GM19239 (cell line): ENCODE measurements around the gene GALNT13.

ENCODE experiments used
- DNase-seq: peaks from one replicate; pipeline ENCODE4 v3.0.0; 2011; ENCODE audit warnings: low spot score; ENCODE audit not compliant: insufficient read length
- FAIRE-seq: peaks from 2 replicates; lab custom pipeline; 2011; peaks lifted over from hg19 to GRCh38; lab: Jason Lieb, UNC

Gene GALNT13

DNA sequence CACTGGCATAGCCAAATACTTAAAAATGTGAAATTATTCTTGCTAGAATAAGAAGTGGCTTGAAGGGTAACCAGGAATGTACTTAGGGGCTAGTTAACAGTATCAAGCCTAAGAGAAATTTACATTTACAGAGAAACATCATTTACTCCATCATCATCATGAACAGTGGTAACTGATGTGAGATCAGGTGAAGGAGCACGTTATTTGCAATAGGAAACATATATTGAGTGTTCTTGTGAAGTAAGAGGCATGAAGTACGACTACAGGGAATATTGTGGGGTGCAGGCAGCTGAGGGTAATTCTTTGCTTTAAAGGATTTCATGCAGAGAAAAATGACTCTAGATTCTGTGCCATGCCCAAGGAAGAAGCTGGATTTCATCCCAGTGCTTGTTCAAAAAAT is 220.8 kb downstream of the GALNT13 start:
- FAIRE-seq = no peak

GRCh38 chr2:154093856-154094255 is 222.1 kb downstream of the GALNT13 start:
- DNase-seq = no peak
- FAIRE-seq = no peak

More for the DNA sequence above, 220.8 kb downstream of the GALNT13 start:
- DNase-seq = no peak

- no peak for FAIRE-seq
These were observed 226.2 kb downstream of the GALNT13 start for GRCh38 chr2:154097833-154098398.

DNA sequence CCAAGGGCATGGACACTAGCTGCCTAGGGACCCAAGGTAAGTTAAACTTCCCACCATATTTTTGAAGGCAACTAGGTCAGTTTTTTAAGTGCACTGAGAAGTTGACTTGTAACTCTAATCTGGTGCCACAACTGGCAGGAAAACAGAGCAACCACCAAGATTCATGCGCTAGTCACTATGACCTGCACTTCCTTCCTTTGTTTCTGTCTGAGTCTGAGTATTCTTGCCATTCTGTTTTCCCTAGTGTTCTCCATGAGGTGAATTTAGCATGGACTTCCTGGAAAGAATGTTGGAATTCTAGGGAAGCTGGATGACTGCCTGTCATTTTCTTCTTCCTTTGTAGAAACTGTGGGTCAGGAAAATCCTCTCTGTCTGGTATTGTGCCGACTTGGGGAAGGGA is 249.0 kb downstream of the GALNT13 start:
- FAIRE-seq = no peak
- no peak for DNase-seq

More at GRCh38 chr2:154097833-154098398, 226.2 kb downstream of the GALNT13 start:
- no peak for DNase-seq

- DNase-seq = no peak
- FAIRE-seq = no peak
These were observed 254.2 kb downstream of the GALNT13 start for GRCh38 chr2:154125891-154126290.

DNA sequence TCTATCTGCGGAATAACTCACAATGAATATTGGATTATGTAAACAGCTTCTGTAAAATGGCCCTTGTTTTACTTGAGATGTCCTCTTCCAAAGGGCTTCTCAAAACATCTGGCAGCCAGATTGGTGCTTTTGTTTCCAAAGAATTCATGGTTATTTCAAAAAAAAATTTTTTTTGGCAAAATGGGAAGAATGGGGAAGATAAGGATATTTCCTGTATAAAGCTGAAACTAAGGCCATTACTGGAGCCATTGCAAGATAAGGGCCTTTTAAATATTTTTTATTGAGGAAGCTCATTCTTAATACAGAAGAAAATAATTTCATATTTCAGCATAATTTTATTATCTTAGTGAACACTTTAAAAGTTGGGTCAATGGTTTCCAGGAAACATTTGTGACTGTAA is 259.1 kb downstream of the GALNT13 start:
- no peak for DNase-seq
- no peak for FAIRE-seq

GRCh38 chr2:154132827-154133226 is 261.1 kb downstream of the GALNT13 start:
- no peak for FAIRE-seq
- no peak for DNase-seq

- no peak for FAIRE-seq
These were observed 262.1 kb downstream of the GALNT13 start for GRCh38 chr2:154133823-154134222.

GRCh38 chr2:154140249-154141025 is 268.7 kb downstream of the GALNT13 start:
- FAIRE-seq (no peak), DNase-seq (no peak)

More at GRCh38 chr2:154133823-154134222, 262.1 kb downstream of the GALNT13 start:
- no peak for DNase-seq

DNA sequence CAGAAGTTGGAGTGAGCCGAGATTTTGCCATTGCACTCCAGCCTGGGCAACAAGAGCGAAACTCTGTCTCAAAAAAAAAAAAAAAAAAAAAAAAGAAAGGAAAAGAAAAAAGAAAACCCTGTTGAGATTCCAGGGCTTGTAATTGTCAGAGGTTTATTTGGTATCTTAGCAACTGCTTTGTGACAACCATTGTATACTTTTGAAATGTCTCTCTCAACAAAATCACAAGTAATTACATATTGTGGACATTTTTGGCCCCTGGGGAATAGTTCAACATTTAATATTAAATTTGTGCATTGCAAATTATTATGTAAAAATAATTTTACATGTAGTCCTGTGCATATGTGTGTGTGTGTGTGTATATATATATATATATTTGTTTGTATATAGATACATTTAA is 270.8 kb downstream of the GALNT13 start:
- FAIRE-seq (no peak), DNase-seq (no peak)

- no peak for FAIRE-seq
- DNase-seq = no peak
These were observed 271.4 kb downstream of the GALNT13 start for GRCh38 chr2:154143105-154143504.

- FAIRE-seq (no peak), DNase-seq (no peak)
These were observed 286.4 kb downstream of the GALNT13 start for GRCh38 chr2:154158101-154158500.

DNA sequence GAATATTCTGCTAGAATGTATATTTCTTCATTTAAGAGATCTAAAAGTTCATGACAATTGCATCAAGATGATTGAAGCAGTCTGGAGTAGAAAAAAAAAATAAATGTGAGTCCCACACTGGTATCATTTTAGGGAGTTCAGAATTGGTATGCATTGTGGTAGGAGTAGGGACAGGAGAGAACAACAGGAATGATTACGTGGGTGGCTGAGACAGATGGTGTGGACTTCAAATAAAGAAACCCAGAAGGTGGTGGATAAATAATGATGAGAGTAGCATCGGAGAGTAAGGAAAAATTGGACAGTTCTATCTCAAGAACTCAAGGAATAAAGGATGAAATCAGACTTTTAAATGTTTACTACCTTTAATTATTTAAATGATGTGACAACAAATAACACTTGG is 289.6 kb downstream of the GALNT13 start:
- no peak for DNase-seq
- no peak for FAIRE-seq

GRCh38 chr2:154170400-154170799 is 298.7 kb downstream of the GALNT13 start:
- no peak for DNase-seq
- FAIRE-seq = no peak

GRCh38 chr2:154173164-154173563 is 301.4 kb downstream of the GALNT13 start:
- FAIRE-seq = no peak
- DNase-seq = no peak

- FAIRE-seq (no peak), DNase-seq (no peak)
These were observed 302.2 kb downstream of the GALNT13 start for GRCh38 chr2:154173919-154174318.

DNA sequence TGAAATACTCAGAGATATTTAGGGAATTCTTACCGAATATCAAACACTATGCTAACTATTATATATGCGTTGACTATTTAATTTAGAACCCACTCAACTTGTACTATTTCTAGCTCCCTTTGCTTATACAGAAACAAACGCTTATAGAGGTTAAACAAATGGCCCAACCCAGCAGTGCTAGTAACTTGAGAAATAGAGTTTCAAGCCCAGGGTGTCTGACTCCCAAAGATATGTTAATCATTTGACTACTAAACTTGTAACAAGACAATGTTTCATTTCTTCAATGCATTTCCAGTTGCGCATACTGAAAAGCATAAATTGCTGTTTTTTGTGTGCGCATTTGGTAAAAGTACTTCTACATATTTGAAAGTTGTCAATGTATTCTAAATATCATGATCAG is 310.3 kb downstream of the GALNT13 start:
- no peak for FAIRE-seq
- DNase-seq = no peak

- DNase-seq (no peak), FAIRE-seq (no peak)
These were observed 316.2 kb downstream of the GALNT13 start for GRCh38 chr2:154187948-154188347.

DNA sequence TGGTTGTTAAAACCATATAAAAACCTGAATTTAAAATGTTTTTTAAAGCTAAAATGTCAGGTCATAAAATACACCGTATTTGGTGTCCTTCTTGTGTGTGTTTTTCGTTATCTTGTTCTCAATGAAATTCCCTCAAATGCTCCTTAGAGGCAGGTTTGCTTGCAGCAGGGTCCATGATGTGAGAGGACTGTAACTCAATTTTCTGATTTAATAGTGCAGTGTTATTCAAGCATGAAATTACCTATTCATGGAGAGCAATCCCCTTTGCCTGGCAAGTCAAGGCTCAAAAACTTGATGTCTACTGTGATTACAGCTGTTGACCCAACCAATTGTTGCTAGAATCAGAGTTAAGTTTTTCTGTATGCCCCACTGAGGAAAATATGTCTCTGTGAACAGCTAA is 318.2 kb downstream of the GALNT13 start:
- no peak for DNase-seq
- FAIRE-seq = no peak

GRCh38 chr2:154193246-154193645 is 321.5 kb downstream of the GALNT13 start:
- FAIRE-seq (no peak), DNase-seq (no peak)

DNA sequence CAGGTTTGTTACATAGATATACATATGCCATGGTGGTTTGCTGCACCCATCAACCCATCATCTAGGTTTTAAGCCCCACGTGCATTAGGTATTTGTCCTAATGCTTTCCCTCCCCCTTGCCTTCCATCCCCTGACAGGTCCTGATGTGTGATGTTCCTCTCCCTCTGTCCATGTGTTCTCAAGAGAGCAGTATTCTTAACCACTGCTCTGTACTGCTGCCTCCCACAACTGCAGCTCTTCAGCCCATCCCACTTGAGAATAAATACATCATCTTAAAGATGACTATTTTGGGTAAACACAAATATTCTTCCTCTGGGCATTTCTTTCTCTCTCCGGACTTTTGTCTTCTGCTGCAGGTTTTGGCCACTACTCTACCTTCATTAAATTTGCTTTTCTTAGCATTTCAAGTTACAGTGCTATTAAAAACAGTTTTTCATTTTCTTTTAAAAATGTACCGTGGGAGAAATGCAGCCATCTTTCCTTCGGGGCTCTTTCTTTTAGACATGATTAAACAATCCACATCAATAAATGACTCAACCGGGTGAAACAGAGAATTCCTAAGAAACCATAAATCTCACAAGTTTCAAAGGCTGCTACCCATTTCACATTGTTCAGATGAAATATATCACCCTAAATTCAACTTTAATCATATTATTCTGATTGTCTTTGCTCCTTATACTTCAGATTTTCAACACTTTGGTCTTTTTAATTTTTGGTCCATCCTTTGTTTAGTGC is 323.4 kb downstream of the GALNT13 start:
- no peak for DNase-seq
- FAIRE-seq = no peak
